Endothelial cell of umbilical vein (primary cell): ENCODE measurements around the gene DLX1. TPM values are rescaled to one million over a fixed set of nuclear protein-coding genes. Genes with fewer than 3 reads are reported as not detected.

ENCODE experiments used
- BruUV-seq: library from RNA; stranded (reverse); fragments of 400-500 nt; replicated peaks from 2 replicates; lab custom pipeline; 2021; lab: Mats Ljungman, UMichigan
- CTCF ChIA-PET: fragments of 300-600, 350-600 bp; sonication (Branson Sonifier 250); formaldehyde crosslinking; loops from one replicate; lab custom pipeline; 2021; ENCODE audit warnings: antibody characterized with exemption, inconsistent platforms; lab: Charles Lee
- POLR2A ChIA-PET: fragments of 300-600, 350-600 bp; sonication (Branson Sonifier 250); formaldehyde crosslinking; loops from one replicate; lab custom pipeline; 2021; ENCODE audit warnings: antibody characterized with exemption, inconsistent platforms; lab: Charles Lee
- DNase-seq: peaks from one replicate; pipeline ENCODE4 v3.0.0-alpha.2; 2011; ENCODE audit warnings: low read depth, low spot score
- FAIRE-seq: peaks from 2 replicates; lab custom pipeline; 2011; peaks lifted over from hg19 to GRCh38; lab: Jason Lieb, UNC
- H2AFZ ChIP-seq: 2 replicates; pipeline ENCODE4 v1.6.0; 2012; ENCODE audit warnings: low read depth, low read length, control low read depth, inconsistent platforms
- H3K27ac ChIP-seq: 2 replicates; pipeline ENCODE4 v1.5.1; 2011; ENCODE audit warnings: low read depth, mild to moderate bottlenecking, control low read depth, low read length, moderate library complexity; ENCODE audit not compliant: insufficient read depth
- H3K27me3 ChIP-seq, 2 experiments: 2 replicates each; pipeline versions ENCODE4 v1.6.0 to v1.6.1; 2011; ENCODE audit warnings: low read length in 2 of 2, mixed read lengths in 1 of 2; ENCODE audit not compliant: control insufficient read depth in 2 of 2, insufficient read depth in 2 of 2
- H3K36me3 ChIP-seq, 2 experiments: 2 replicates in 1 of 2; 3 replicates in 1 of 2; pipeline ENCODE4 v1.5.1; 2011; ENCODE audit warnings: low read length in 2 of 2, mild to moderate bottlenecking in 1 of 2, moderate library complexity in 1 of 2; ENCODE audit not compliant: control insufficient read depth in 2 of 2, insufficient read depth in 2 of 2; ENCODE audit errors: extremely low read depth in 1 of 2
- H3K4me1 ChIP-seq: 3 replicates; pipeline ENCODE4 v1.5.1; 2011; ENCODE audit warnings: mild to moderate bottlenecking, low read length; ENCODE audit not compliant: control insufficient read depth, insufficient read depth; ENCODE audit errors: extremely low read depth
- H3K4me2 ChIP-seq: 2 replicates; pipeline ENCODE4 v1.6.1; 2011; ENCODE audit warnings: low read length, control low read depth, mixed read lengths; ENCODE audit not compliant: insufficient read depth
- H3K4me3 ChIP-seq, 3 experiments: fragments of 200-600 bp in 1 of 3; sonication (generic), shearing (Covaris generic) in 1 of 3; replicated peaks in 1 of 3; 2 replicates each; pipeline ENCODE4 v1.5.1; 2011 to 2016; ENCODE audit warnings: control low read depth in 3 of 3, low read length in 3 of 3, mild to moderate bottlenecking in 2 of 3, inconsistent platforms in 1 of 3, low read depth in 1 of 3, moderate library complexity in 1 of 3; ENCODE audit not compliant: insufficient read depth in 1 of 3
- H3K79me2 ChIP-seq: 2 replicates; pipeline ENCODE4 v1.6.0; 2012; ENCODE audit warnings: low read length, inconsistent platforms; ENCODE audit not compliant: control insufficient read depth, insufficient read depth
- H3K9ac ChIP-seq: replicated peaks from 2 replicates; pipeline ENCODE3; 2011; ENCODE audit warnings: low read length, control low read depth; ENCODE audit not compliant: insufficient read depth; ENCODE audit errors: extremely low read depth
- H3K9me1 ChIP-seq: replicated peaks from 3 replicates; pipeline ENCODE4 v1.6.0; 2011; ENCODE audit warnings: mild to moderate bottlenecking, low read length; ENCODE audit not compliant: control insufficient read depth, insufficient read depth; ENCODE audit errors: extremely low read depth
- H3K9me3 ChIP-seq: replicated peaks from 2 replicates; pipeline ENCODE4 v1.5.1; 2012; ENCODE audit warnings: low read length, inconsistent platforms; ENCODE audit not compliant: control insufficient read depth, insufficient read depth
- H4K20me1 ChIP-seq: replicated peaks from 2 replicates; pipeline ENCODE3; 2011; ENCODE audit warnings: mild to moderate bottlenecking, low read length; ENCODE audit not compliant: control insufficient read depth, insufficient read depth; ENCODE audit errors: extremely low read depth
- GATA2 ChIP-seq: IDR thresholded peaks from 2 replicates; pipeline ENCODE4 v1.7.0; 2011; ENCODE audit warnings: low read depth, mild to moderate bottlenecking, moderate library complexity, mixed read lengths, low read length; ENCODE audit not compliant: insufficient read length, insufficient read depth
- POLR2AphosphoS5 ChIP-seq: IDR thresholded peaks from 2 replicates; pipeline ENCODE4 v1.6.1; 2012; ENCODE audit warnings: low read depth, mild to moderate bottlenecking, control low read depth, low read length, moderate library complexity; ENCODE audit not compliant: insufficient read depth
- dilution Hi-C: fragments of 300-500 bp; cut with MboI; formaldehyde crosslinking; loops from one replicate; pipeline ENCODE4 v1.15.0; 2019; ENCODE audit warnings: low sequenced_read_pairs; ENCODE audit not compliant: extremely low pct_ligation_motif_present
- intact Hi-C: fragments of 100-400 bp; cut with micrococcal nuclease; formaldehyde crosslinking; loops from one replicate; pipeline ENCODE4 v1.10.0; 2022
- polyA plus RNA-seq, 4 experiments: library from polyadenylated mRNA; depleted of rRNA in 3 of 4; stranded (reverse) in 3 of 4; unstranded in 1 of 4; fragments of >200 nt; gene quantifications; 2 replicates each; pipeline versions ENCODE4 v1.2.1 to v1.2.3, GENCODE V29; 2011 to 2012; ENCODE audit warnings: missing spikeins in 1 of 4
- total RNA-seq: library from RNA; stranded (reverse); gene quantifications from 2 replicates; pipeline ENCODE4 v1.2.3, GENCODE V29; 2021
- TF ChIP-seq, protein P1 (sequence below): IDR thresholded peaks from 2 replicates; pipeline ENCODE4 v1.6.1; 2011; ENCODE audit not compliant: insufficient read depth, insufficient read length
- TF ChIP-seq, protein P2 (sequence below), 2 donors: IDR thresholded peaks; 1 replicate in 1 of 2; 2 replicates in 1 of 2; pipeline ENCODE4 v1.5.1; 2011; ENCODE audit warnings: low read length in 2 of 2, mild to moderate bottlenecking in 2 of 2, moderate library complexity in 2 of 2, control low read depth in 1 of 2, inconsistent platforms in 1 of 2, low read depth in 1 of 2; ENCODE audit not compliant: insufficient read depth in 1 of 2; ENCODE audit errors: extremely low read depth in 1 of 2

DLX1 gene
- total and polyA plus RNA-seq, 2 donors (not counting 3 experiments of a cell fraction or from before 2014, with no cell fraction given) = 0.12 TPM; not detected in 1

DNA sequence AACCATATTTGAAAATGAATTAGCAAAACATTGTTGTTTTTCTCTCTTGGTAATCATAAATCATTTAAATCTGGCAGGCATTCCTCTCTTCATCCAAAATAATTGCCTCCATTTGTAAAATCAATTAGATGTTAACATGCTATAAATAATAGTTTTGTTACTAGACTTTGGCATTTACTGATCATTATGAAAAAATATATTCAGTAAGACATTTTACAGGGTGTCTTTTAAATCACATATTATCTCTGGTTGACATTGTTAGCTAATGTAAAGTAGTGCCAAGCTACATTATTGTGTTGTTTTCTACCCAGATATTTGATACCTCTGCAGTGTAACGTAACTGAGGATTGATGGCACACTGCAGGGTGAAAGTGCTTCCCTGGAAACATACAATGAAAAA lies 31.8 kb upstream of the DLX1 start:
- H3K9me3 ChIP-seq = no peaks in the 10 kb centered on the region
- H3K4me1 ChIP-seq = peaks cover 10% of the 10 kb centered on the region
- TF ChIP-seq, protein P1, sequence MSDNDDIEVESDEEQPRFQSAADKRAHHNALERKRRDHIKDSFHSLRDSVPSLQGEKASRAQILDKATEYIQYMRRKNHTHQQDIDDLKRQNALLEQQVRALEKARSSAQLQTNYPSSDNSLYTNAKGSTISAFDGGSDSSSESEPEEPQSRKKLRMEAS = no peak
- no peak for TF ChIP-seq POLR2AphosphoS5
- no peak for DNase-seq
- H3K79me2 ChIP-seq = no peaks in the 10 kb centered on the region
- H4K20me1 ChIP-seq = no peaks in the 10 kb centered on the region
- H3K9me1 ChIP-seq = no peaks in the 10 kb centered on the region
- BruUV-seq = no TSS peak
- H3K27ac ChIP-seq = no peak overlapping the region
- H3K27me3 ChIP-seq = no peaks in the 10 kb centered on the region
- no peaks in the 10 kb centered on the region for H3K36me3 ChIP-seq
- H3K4me2 ChIP-seq = no peak overlapping the region
- ChIA-PET CTCF (interaction anchor here (1.9 to 2.3 kb wide), 2 partner anchors 9 to 15 kb away, joined by 6 to 9 read pairs; no protein-coding TSS in a partner anchor), POLR2A (no interaction called here)
- H3K9ac ChIP-seq = no peak overlapping the region
- H2AFZ ChIP-seq = no peak overlapping the region
- intact Hi-C loops = loop anchor here (5.0 kb wide), 1 partner anchor 91 kb away; no protein-coding TSS in a partner anchor
- no peak overlapping the region for H3K4me3 ChIP-seq
- no peak for FAIRE-seq
- dilution Hi-C loops = no loop called here

DNA sequence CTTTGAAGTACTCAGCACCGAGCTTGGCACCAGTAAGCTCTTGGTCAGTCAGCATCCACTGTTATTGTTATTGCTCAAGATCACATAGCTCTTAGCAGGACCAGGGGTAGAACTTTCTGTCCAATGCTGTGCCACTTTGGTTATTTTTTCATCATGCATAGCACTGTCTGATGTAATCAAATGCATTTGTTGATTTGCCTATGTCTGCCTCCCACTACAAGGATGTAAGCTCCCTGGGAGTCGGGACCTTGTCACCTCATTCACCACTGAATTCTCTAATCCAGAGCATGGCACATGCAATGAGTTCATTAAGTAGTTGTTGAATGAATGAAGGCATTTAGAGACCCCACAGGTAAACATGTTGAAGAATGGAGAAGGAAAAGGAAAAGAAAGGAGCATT lies 29.0 kb upstream of the DLX1 start:
- Histone ChIP-seq H3K9ac (no peak overlapping the region), H4K20me1 (no peaks in the 10 kb centered on the region), H3K9me1 (no peaks in the 10 kb centered on the region), H2AFZ (no peak overlapping the region), H3K4me1 (peaks cover 10% of the 10 kb centered on the region), H3K27me3 (no peaks in the 10 kb centered on the region), H3K79me2 (no peaks in the 10 kb centered on the region), H3K4me3 (no peak overlapping the region), H3K9me3 (no peaks in the 10 kb centered on the region), H3K36me3 (no peaks in the 10 kb centered on the region), H3K27ac (no peak overlapping the region), H3K4me2 (no peak overlapping the region)
- ChIA-PET CTCF (interaction anchor here (0.6 to 1.0 kb wide), 3 partner anchors 19 to 71 kb away, joined by 3 to 5 read pairs (median 4); no protein-coding TSS in a partner anchor), POLR2A (interaction anchor here (0.5 kb wide), 1 partner anchor 12 kb away, joined by 3 read pairs; no protein-coding TSS in a partner anchor)
- FAIRE-seq (no peak), DNase-seq (no peak)
- intact Hi-C loops (no loop called here), dilution Hi-C loops (no loop called here)
- TF ChIP-seq POLR2AphosphoS5 = no peak
- TF ChIP-seq GATA2 = no peak
- TF ChIP-seq, protein P2, sequence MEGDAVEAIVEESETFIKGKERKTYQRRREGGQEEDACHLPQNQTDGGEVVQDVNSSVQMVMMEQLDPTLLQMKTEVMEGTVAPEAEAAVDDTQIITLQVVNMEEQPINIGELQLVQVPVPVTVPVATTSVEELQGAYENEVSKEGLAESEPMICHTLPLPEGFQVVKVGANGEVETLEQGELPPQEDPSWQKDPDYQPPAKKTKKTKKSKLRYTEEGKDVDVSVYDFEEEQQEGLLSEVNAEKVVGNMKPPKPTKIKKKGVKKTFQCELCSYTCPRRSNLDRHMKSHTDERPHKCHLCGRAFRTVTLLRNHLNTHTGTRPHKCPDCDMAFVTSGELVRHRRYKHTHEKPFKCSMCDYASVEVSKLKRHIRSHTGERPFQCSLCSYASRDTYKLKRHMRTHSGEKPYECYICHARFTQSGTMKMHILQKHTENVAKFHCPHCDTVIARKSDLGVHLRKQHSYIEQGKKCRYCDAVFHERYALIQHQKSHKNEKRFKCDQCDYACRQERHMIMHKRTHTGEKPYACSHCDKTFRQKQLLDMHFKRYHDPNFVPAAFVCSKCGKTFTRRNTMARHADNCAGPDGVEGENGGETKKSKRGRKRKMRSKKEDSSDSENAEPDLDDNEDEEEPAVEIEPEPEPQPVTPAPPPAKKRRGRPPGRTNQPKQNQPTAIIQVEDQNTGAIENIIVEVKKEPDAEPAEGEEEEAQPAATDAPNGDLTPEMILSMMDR (IDR thresholded peaks at IDR 0.05; ENCODE audit: extremely low read depth in 1 of 2, insufficient read depth in 1 of 2, low read depth in 1 of 2, low read length in 2 of 2) = no peak
- BruUV-seq = no TSS peak
